ENCODE data around the gene LSP1.
"Not testable (repeated sequence)": the region's sequence is repeated elsewhere in the genome, so short reads cannot be mapped to it uniquely, and the experiment has no call there.

Gene LSP1

DNA sequence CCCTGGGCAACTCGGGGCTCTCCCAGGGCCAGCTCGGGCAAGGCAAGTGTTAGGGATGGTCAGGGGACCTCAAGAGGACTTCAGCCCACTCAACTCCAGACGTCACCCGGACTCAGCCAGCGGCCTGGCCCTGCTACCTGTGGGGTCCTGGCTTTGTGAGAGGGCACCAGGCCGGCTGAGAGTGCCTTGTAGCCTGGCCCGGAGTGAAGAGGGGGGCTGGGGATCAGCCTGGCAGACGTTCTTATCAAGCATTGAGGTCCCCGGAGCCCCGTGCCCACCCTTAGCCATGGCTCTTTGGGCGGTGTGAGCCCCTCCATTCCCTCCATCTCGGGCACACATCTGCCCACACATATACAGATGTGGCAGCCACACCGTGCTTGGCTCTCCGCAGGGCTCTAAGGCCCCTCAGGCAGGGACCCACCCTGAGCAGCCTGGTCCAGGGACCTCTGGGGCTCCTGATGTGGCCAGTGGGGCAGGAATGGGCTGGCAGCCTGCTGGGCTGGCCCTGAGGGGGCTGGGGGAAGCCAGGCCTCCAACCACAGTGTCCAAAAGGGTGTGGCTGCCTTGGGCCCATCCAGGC, 15.3 kb downstream of the LSP1 start:
- no peak for DNase-seq (ENCODE audit: low read depth in 1 of 2, low spot score in 1 of 2)
- in situ Hi-C loops (cut with HindIII; ENCODE audit: low pct_unique_long_range_greater_than_20kb, low sequenced_read_pairs), result no loop called here
- no peak for TF ChIP-seq JUND (IDR thresholded peaks at IDR 0.05; ENCODE audit: low read depth)

DNA sequence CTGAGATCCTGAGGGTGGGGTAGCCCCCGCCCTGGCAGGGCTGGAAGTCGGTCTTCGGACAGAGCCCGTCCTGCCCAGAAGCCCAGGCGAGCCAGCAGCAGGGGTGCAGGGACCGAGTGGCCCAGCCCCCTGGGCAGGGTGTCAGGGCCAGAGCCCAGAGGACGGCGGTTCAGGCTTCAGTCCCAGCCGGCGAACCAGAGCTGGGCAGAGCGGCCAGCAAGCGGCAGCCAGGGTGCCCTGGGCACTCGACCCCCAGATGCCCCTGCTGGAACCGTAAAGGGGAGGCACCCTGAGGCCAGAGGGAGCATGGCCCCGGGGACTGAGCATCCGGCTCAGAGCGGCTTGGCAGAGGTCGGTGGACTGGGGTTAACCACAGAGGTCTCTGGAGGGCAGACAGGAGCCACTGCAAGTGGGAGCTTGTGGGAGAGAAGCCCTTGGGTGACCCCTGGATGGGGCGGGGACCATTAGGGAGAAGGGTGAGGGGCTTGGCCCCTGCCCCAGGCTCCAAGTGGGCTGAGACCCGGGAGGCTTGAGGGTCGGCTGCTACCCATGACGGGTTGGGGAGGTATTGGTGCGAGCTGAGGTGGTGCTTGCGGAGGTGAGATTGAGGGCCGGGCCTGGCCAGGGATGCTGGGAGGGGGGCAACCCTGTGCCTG, 15.9 kb downstream of the LSP1 start:
- TF ChIP-seq JUND (IDR thresholded peaks at IDR 0.05; ENCODE audit: low read depth), result no peak
- in situ Hi-C loops (cut with HindIII; ENCODE audit: low pct_unique_long_range_greater_than_20kb, low sequenced_read_pairs), result no loop called here
- no peak for DNase-seq (ENCODE audit: low read depth in 1 of 2, low spot score in 1 of 2)

DNA sequence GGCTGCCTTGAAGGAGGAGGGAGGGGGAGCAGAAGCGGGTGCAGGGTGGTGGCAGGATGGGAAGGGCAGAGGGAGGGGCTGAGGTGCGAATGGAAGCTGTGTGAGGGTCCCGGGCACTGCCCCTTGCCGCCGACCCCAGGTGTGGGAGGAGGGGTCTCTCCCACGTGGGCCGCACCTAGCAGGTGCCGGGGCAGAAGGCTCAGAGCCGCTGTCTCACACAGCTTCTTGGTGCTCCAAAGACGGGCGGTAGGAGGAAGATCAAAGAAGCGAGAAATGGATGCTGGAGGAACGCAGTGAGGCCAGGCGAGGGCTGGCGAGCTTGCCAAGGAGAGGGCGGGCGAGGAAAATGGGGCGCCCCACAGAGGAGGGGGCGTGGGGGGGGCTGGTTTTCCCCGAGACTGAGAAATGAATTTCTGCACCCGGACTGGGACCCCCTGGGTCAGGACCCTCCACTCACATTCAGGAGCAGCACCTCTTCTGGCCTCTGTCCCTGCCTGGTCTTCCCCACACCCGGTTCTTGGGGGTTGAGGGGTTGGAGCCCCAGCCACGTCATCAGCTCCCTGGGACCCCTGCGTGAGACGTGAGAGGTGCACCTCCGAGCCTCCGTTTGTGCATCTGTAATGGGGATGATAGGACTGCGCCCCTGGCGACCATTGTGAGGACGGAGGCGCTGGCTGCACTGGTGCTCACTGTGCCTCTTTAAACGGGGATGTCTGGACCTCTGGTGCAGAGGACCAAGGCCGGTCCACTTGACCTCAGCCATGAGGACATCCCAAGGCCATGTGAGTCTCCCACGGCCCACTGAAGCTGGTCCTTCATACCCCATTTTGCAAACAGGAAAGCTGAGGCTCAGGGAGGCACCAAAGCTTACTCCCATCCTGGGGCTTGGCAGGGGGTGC, 16.8 kb downstream of the LSP1 start:
- peak; percentile 49 to 77 for DNase-seq (ENCODE audit: low read depth in 1 of 2, low spot score in 1 of 2)
- in situ Hi-C loops (cut with HindIII; ENCODE audit: low pct_unique_long_range_greater_than_20kb, low sequenced_read_pairs), result no loop called here
- TF ChIP-seq JUND (IDR thresholded peaks at IDR 0.05; ENCODE audit: low read depth), result no peak

DNA sequence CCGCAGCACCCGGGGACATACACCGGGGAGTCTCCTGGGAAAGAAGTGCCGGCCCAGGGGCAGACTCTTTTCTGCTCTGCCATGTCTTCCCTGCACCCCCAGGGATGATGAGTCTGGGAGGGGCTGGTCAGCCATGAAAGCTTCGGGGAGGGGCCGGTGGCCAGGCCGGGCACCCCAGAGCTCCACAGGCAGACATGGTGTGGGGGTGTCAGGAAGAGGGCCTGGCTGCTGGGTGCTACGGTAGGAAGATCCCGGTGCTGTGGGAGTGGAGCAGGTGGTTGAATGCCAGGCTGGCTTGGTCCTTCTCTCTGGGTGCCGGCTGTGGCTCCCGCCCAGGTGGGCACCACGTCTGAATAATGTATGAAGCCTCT, 17.4 kb downstream of the LSP1 start:
- in situ Hi-C loops (cut with HindIII; ENCODE audit: low pct_unique_long_range_greater_than_20kb, low sequenced_read_pairs), result no loop called here
- no peak for DNase-seq (ENCODE audit: low read depth in 1 of 2, low spot score in 1 of 2)
- TF ChIP-seq JUND (IDR thresholded peaks at IDR 0.05; ENCODE audit: low read depth), result no peak

DNA sequence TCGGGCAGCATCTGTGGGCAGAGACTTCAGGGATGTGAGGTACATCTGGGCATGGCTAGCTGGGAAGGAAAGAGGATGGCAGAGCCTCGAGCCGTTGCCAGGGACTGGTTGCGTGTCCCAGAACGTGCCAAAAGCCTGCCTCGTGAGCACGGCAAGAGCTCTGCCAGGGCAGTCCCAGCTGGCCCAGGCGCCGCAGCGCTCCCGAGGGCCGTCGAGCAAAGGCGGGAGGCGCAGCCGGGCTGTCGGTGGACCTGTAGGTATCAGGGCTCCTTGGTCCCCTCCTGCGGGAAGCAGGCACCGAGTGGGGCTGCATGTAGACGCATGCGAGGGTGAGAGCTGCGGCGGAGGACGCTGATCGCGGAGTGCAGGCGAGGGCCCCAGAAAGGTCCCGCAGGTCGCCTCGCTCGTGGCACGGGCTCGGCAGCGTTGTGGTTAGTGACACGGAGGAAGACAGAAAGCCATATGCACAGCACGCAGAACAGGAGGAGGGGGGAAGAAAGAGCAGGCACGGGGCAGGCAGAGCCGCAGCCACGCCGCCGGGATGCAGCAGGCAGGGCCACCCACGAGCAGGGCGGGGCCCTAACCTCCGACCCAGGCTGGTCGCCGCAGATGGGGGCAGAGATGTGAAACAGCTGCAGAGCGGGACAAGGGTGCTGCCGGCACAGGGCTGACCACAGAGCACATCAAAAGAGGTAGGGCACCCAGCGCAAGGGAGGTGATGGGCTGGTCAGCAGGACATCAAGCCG, 18.0 kb downstream of the LSP1 start:
- no peak for DNase-seq (ENCODE audit: low read depth in 1 of 2, low spot score in 1 of 2)
- in situ Hi-C loops (cut with HindIII; ENCODE audit: low pct_unique_long_range_greater_than_20kb, low sequenced_read_pairs), result no loop called here
- no peak for TF ChIP-seq JUND (IDR thresholded peaks at IDR 0.05; ENCODE audit: low read depth)

DNA sequence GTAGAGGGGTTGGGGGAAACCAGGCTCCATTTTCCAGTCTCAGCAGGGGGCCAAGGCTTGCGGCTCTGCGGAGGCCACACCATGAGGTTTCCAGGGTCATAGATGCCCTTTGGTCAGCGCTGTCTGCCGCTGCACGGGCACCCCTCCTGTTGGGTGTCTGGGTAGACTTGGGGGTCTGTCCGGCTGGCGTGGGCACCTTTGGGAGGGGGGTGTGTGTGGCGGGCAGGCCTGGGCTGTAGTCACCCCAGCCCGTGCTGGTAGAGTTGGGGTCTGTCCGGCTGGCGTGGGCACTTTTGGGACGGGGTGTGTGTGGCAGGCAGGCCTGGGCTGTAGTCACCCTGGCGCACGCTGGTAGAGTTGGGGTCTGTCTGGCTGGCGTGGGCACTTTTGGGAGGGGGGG, 18.6 kb downstream of the LSP1 start:
- in situ Hi-C loops (cut with HindIII; ENCODE audit: low pct_unique_long_range_greater_than_20kb, low sequenced_read_pairs), result no loop called here
- no peak for DNase-seq (ENCODE audit: low read depth in 1 of 2, low spot score in 1 of 2)
- no peak for TF ChIP-seq JUND (IDR thresholded peaks at IDR 0.05; ENCODE audit: low read depth)

DNA sequence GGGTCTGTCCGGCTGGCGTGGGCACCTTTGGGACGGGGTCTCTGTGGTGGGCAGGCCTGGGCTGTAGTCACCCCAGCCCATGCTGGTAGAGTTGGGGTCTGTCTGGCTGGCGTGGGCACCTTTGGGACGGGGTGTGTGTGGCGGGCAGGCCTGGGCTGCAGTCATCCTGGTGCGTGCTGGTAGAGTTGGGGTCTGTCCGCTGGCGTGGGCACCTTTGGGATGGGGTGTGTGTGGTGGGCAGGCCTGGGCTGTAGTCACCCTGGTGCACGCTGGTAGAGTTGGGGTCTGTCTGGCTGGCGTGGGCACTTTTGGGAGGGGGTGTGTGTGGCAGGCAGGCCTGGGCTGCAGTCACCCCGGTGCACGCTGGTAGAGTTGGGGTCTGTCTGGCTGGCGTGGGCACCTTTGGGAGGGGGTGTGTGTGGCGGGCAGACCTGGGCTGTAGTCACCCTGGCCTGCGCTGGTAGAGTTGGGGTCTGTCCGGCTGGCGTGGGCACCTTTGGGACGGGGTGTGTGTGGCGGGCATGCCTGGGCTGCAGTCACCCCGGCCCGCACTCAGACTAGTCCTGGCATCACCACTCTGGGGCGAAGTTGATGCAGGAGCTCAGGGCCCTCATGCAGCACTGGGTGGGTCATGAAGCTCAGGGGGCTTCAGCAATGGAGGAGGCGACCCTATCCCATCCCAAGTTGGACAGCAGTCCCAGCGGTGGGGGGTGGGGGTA, 19.5 kb downstream of the LSP1 start:
- in situ Hi-C loops (cut with HindIII; ENCODE audit: low pct_unique_long_range_greater_than_20kb, low sequenced_read_pairs), result no loop called here
- DNase-seq (ENCODE audit: low read depth in 1 of 2, low spot score in 1 of 2), result no peak
- TF ChIP-seq JUND (IDR thresholded peaks at IDR 0.05; ENCODE audit: low read depth), result no peak

DNA sequence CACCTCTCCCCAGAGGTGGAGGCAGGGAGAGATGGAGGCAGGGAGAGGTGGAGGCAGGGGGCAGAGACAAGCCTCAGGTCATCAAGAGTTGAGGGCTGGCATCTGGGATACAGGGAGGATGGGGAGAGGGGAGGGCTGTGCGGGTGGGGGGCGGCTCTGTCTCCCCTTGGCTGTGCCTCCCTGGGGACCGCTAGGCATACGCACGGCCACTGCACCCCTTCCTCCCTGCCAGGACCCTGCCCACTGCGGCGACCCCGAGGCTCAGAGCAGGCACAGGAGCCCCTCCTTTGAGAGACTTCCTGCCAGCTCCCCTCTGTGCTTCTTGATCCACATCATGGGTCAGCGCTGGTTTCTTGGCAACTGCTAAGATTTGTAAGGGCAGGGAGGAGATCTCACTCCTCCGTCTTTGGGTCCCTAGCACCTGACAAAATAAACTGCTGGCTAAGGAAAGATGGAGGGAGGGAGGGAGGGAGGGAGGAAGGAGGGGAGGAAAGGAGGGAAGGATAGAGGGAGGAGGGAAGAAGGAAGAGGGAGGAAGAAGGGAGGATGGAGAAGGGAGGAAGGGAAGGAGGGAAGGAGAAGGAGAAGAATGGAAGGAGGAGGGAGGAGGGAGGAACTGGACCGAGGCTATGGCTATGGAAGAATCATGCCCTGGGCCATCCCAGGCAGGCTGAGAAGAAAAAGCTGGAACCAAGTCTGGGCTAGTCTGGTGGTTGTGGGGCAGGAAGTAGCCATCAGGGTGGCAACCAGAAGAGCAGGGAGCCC, 20.3 kb downstream of the LSP1 start:
- DNase-seq (ENCODE audit: low read depth in 1 of 2, low spot score in 1 of 2), result peak in 1 of 2 experiments; percentile 34
- no peak for TF ChIP-seq JUND (IDR thresholded peaks at IDR 0.05; ENCODE audit: low read depth)
- in situ Hi-C loops (cut with HindIII; ENCODE audit: low pct_unique_long_range_greater_than_20kb, low sequenced_read_pairs), result no loop called here

DNA sequence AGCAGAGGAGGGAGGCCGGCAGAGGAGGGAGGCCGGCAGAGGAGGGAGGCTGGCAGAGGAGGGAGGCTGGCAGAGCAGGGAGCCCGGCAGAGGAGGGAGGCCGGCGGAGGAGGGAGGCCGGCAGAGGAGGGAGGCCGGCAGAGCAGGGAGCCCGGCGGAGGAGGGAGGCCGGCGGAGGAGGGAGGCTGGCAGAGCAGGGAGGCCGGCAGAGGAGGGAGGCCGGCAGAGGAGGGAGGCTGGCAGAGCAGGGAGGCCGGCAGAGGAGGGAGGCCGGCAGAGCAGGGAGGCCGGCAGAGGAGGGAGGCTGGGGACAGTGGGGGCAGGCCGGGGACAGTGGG, 20.9 kb downstream of the LSP1 start:
- in situ Hi-C loops (cut with HindIII; ENCODE audit: low pct_unique_long_range_greater_than_20kb, low sequenced_read_pairs); DNase-seq (ENCODE audit: low read depth in 1 of 2, low spot score in 1 of 2): not testable (repeated sequence)

DNA sequence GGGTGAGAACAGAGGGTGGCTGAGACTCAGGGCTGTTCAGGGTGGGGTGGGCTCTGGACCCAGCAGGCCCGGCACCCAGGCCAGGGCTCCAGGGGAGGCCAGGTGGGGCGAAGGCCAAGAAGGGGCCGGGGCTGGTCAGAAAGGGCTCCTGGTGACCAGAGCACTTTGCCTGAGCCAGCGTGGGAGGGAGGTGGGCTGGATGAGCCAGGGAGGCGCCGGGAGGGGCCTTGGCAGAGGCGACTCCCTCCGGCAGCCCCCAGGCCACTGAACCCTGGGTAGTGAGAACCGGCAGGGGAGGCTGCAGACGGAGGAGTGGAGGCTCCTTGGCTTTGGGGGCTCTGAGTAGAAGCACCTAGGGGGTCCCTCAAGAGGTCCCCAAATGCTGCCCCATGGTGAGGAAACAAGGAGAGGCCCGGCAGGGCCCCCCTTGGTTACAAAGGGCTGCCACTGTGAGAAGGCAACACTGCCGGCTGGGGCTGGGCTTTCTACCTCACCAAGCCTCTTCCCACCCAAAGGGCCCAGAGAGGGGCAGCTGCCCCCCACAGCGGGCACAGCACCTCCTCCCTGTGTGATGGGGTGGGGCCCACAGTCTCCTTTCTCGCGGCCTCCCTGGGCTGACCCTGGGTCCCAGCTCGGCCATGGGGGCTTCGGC, 21.7 kb downstream of the LSP1 start:
- in situ Hi-C loops (cut with HindIII; ENCODE audit: low pct_unique_long_range_greater_than_20kb, low sequenced_read_pairs); DNase-seq (ENCODE audit: low read depth in 1 of 2, low spot score in 1 of 2): not testable (repeated sequence)

DNA sequence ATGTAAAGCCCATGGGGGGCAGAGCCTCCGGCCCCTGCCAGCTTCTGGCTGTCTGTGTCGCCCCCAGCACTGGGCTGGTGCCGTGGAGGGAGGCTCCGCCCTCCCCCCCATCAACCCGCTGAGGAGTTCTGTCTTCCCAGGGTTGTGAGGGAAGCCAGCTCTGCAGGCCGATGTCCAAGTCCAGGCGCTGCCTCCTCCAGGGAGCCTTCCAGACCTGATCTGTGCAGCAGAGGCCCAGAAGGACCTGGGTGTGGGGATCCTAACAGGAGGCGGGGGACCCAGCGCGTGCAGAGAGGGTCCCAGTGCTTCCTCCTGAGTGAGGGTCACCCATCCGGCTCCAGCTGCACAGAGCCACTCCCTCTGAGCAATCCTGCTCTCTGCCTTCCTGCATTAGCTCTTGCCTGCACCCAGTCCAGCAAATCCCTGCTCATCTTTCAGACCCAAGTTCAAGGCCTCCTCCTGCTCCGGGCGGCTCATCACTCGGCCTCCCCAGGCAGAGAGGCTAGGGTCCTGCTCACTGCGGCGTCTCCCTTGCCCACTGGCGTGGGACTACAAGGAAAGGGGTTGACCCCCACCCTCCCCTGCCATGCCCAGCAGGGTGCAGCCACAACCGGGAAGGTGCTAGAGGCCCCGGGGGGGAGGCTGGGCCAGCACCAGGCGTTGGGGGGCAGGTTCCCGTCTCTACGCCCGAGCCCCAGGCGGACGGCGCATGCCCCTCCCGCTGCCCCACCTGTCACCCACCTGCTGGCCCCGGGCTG, 22.4 kb downstream of the LSP1 start:
- TF ChIP-seq JUND (IDR thresholded peaks at IDR 0.05; ENCODE audit: low read depth), result no peak
- DNase-seq (ENCODE audit: low read depth in 1 of 2, low spot score in 1 of 2), result no peak
- in situ Hi-C loops (cut with HindIII; ENCODE audit: low pct_unique_long_range_greater_than_20kb, low sequenced_read_pairs), result no loop called here

DNA sequence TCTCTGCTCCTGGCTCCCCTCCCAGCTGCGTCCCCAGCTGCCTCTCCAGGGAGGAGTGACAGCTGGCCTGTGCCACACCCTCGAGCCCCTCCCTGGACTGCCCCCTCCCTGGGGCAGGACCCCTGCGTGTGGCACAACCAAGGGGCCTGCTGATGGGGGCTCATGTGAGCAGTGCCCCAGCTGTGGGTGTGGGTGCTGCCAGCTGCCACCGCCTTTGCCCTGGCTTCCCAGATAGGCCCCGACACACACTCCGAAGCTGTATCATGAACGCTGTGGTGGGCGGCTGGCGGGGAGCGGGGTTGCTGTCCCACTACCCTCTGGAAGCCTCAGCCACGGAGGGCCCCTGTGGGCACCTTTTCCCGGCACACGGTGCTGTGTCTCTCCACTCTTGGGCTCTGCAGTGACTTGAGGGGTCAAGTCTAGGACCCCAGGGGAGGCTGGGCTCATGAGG, 23.0 kb downstream of the LSP1 start:
- in situ Hi-C loops (cut with HindIII; ENCODE audit: low pct_unique_long_range_greater_than_20kb, low sequenced_read_pairs); DNase-seq (ENCODE audit: low read depth in 1 of 2, low spot score in 1 of 2): not testable (repeated sequence)

All from T47D (cell line).